OCI-LY7 (cell line): ENCODE measurements around the gene LITAFD. TPM values are rescaled to one million over a fixed set of nuclear protein-coding genes. Genes with fewer than 3 reads are reported as not detected.

Source experiments
- BruUV-seq: library from RNA; stranded (reverse); fragments of 400-500 nt; replicated peaks from 2 replicates; lab custom pipeline; 2021; lab: Mats Ljungman, UMichigan
- CTCF ChIA-PET: fragments of 300-600 bp; sonication (Branson Sonifier 250); formaldehyde crosslinking; loops from one replicate; lab custom pipeline; 2022; ENCODE audit warnings: antibody characterized with exemption; ENCODE audit not compliant: unreplicated experiment; lab: Charles Lee
- POLR2A ChIA-PET: fragments of 300-600 bp; sonication (Branson Sonifier 250); formaldehyde crosslinking; loops from one replicate; lab custom pipeline; 2022; ENCODE audit warnings: antibody characterized with exemption; lab: Charles Lee
- DNase-seq: peaks from one replicate; pipeline ENCODE4 v3.0.0-alpha.2; 2015; ENCODE audit warnings: low spot score
- H2AFZ ChIP-seq: fragments of 200-600 bp; sonication (generic), shearing (Covaris generic); 2 replicates; pipeline ENCODE4 v1.6.1; 2014; ENCODE audit warnings: mild to moderate bottlenecking, antibody characterized with exemption, low read length, moderate library complexity
- H3K27ac ChIP-seq: fragments of 200-600 bp; sonication (generic); 2 replicates; pipeline ENCODE4 v1.5.1; 2014; ENCODE audit warnings: mixed run types, low read depth, mild to moderate bottlenecking, moderate library complexity, low read length, inconsistent platforms; ENCODE audit not compliant: poor library complexity, severe bottlenecking
- H3K36me3 ChIP-seq: fragments of 200-600 bp; sonication (generic); 2 replicates; pipeline ENCODE4 v1.6.1; 2014; ENCODE audit warnings: mild to moderate bottlenecking, antibody characterized with exemption, low read length, moderate library complexity, mixed read lengths; ENCODE audit not compliant: insufficient read depth
- H3K4me1 ChIP-seq: fragments of 200-600 bp; sonication (generic); 2 replicates; pipeline ENCODE4 v1.5.1; 2014; ENCODE audit warnings: mild to moderate bottlenecking, low read length; ENCODE audit not compliant: insufficient read depth, poor library complexity, severe bottlenecking
- H3K4me2 ChIP-seq: fragments of 200-600 bp; sonication (generic); 2 replicates; pipeline ENCODE4 v1.6.1; 2014; ENCODE audit warnings: mild to moderate bottlenecking, low read length
- H3K4me3 ChIP-seq: fragments of 200-600 bp; sonication (generic); 2 replicates; pipeline ENCODE4 v1.5.1; 2014; ENCODE audit warnings: mild to moderate bottlenecking, low read depth, low read length; ENCODE audit not compliant: poor library complexity, severe bottlenecking
- H3K79me2 ChIP-seq: fragments of 200-600 bp; sonication (generic); 2 replicates; pipeline ENCODE4 v1.6.1; 2016; ENCODE audit warnings: low read depth, mild to moderate bottlenecking, low read length, moderate library complexity, mixed read lengths; ENCODE audit not compliant: insufficient read depth
- H3K9me2 ChIP-seq: fragments of 200-600 bp; sonication (generic); 2 replicates; pipeline ENCODE4 v1.6.1; 2016; ENCODE audit warnings: mild to moderate bottlenecking, low read length, mixed read lengths; ENCODE audit not compliant: insufficient read depth
- H3K9me3 ChIP-seq: fragments of 200-600 bp; sonication (generic); 2 replicates; pipeline ENCODE4 v1.6.1; 2014; ENCODE audit warnings: mild to moderate bottlenecking, mixed run types, low read length, mixed read lengths
- H4K20me1 ChIP-seq: fragments of 200-600 bp; sonication (generic); 2 replicates; pipeline ENCODE4 v1.6.1; 2014; ENCODE audit warnings: mild to moderate bottlenecking, antibody characterized with exemption, low read length, moderate library complexity, mixed read lengths; ENCODE audit not compliant: insufficient read depth
- EZH2phosphoT487 ChIP-seq: fragments of 200-600 bp; sonication (generic); IDR thresholded peaks from 2 replicates; pipeline ENCODE4 v1.6.1; 2018; ENCODE audit warnings: low read depth, borderline replicate concordance, mild to moderate bottlenecking, mixed run types, antibody characterized with exemption, low read length, moderate library complexity, mixed read lengths
- intact Hi-C: fragments of 100-400 bp; cut with micrococcal nuclease; formaldehyde crosslinking; loops from one replicate; pipeline ENCODE4 v1.10.0; 2022; ENCODE audit not compliant: unreplicated experiment
- total RNA-seq, 2 experiments: library from RNA; depleted of rRNA in 1 of 2; stranded (reverse); fragments of >200 nt in 1 of 2; shearing (Covaris generic) in 1 of 2; gene quantifications; 2 replicates each; pipeline ENCODE4 v1.2.3, GENCODE V29; 2014 to 2022
- TF ChIP-seq, protein P1 (sequence below): fragments of 200-600 bp; sonication (generic); conservative IDR thresholded peaks from 2 replicates; pipeline ENCODE4 v1.5.1; 2014; ENCODE audit warnings: mild to moderate bottlenecking, antibody characterized with exemption, low read length, moderate library complexity, mixed read lengths

LITAFD gene
- total RNA-seq, 2 experiments from 2014 or later = not detected

DNA sequence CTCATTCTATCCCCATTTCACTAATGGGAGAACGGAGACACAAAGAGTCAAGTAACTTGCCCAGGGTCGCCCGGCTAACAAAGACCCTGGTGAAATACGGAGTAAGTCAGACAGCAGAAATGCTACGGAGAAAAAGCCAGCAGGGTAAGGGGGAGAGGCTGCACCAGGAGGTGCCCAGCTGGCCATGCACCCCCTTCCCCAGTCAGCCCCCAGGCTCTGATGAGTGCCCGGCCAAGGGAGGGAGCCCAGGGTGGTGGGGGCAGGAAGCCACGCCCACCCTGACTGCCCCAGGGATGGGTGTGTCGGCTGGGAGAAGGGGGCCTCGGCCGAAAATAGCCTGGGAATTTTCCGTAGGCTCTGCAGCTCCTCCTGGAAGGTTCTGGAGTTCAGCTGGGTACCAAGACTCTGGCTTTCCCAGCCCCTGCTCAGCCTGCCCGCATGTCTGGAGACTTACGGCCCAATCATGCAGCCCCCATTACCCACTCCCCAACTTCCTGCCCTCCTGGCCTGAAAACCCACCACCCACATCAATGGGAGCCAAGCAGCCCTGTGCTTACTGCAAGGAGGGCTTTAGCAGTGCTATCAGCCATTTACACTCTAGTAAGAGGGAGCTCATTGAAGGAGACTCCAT is 17.6 kb upstream of the LITAFD start:
- H2AFZ ChIP-seq = no peak overlapping the region
- H3K36me3 ChIP-seq = peaks cover 62% of the 10 kb centered on the region
- BruUV-seq = no TSS peak
- ChIA-PET CTCF (no interaction called here), POLR2A (no interaction called here)
- no peak overlapping the region for H3K4me3 ChIP-seq
- H4K20me1 ChIP-seq = peaks cover 31% of the 10 kb centered on the region
- no peaks in the 10 kb centered on the region for H3K9me3 ChIP-seq
- no peak for DNase-seq
- peaks cover 85% of the 10 kb centered on the region for H3K79me2 ChIP-seq
- TF ChIP-seq, protein P1, sequence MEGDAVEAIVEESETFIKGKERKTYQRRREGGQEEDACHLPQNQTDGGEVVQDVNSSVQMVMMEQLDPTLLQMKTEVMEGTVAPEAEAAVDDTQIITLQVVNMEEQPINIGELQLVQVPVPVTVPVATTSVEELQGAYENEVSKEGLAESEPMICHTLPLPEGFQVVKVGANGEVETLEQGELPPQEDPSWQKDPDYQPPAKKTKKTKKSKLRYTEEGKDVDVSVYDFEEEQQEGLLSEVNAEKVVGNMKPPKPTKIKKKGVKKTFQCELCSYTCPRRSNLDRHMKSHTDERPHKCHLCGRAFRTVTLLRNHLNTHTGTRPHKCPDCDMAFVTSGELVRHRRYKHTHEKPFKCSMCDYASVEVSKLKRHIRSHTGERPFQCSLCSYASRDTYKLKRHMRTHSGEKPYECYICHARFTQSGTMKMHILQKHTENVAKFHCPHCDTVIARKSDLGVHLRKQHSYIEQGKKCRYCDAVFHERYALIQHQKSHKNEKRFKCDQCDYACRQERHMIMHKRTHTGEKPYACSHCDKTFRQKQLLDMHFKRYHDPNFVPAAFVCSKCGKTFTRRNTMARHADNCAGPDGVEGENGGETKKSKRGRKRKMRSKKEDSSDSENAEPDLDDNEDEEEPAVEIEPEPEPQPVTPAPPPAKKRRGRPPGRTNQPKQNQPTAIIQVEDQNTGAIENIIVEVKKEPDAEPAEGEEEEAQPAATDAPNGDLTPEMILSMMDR = no peak
- TF ChIP-seq EZH2phosphoT487 = no peak
- H3K4me2 ChIP-seq = no peak overlapping the region
- no peaks in the 10 kb centered on the region for H3K9me2 ChIP-seq
- H3K27ac ChIP-seq = no peak overlapping the region
- peaks cover 45% of the 10 kb centered on the region for H3K4me1 ChIP-seq
- intact Hi-C loops = loop anchor here (5.0 kb wide), 2 partner anchors 73 to 273 kb away; no protein-coding TSS in a partner anchor

DNA sequence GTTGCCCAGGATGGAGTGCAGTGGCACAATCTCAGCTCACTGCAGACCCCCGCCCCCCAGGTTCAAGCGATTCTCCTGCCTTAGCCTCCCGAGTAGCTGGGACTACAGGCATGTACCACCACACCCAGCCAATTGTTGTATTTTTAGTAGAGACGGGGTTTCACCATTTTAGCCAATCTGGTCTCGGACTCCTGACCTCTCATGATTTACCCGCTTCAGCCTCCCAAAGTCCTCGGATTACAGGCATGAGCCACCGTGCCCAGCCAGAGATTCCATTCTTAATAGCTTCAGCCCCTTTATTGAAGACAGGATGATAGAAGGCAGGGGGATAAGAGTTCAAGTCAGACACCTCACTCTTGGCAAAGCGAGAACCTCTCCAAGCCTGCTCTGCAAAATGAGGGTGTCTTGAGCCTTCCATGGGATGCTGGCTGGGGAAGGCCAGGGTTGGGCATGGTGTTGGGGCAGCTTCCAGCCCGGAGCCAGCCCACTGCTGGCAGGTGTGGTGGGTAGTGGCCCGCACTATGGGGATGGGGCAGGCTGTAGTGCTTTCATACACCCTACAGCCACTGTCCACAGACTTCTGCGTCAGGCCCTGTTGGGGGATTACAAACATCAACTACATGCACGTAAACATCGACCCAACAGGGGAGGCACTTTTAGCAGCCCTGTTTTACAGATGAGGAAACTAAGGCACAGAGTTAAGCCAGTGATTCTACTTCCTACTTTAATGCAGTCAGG is 16.8 kb upstream of the LITAFD start:
- Histone ChIP-seq H3K36me3 (peaks cover 55% of the 10 kb centered on the region), H3K4me1 (peaks cover 52% of the 10 kb centered on the region), H4K20me1 (peaks cover 27% of the 10 kb centered on the region), H3K27ac (no peak overlapping the region), H3K4me3 (no peak overlapping the region), H3K79me2 (peaks cover 78% of the 10 kb centered on the region), H3K9me3 (no peaks in the 10 kb centered on the region), H3K9me2 (no peaks in the 10 kb centered on the region), H3K4me2 (peak overlapping the region; percentile 80), H2AFZ (no peak overlapping the region)
- intact Hi-C loops = loop anchor here (5.0 kb wide), 2 partner anchors 72 to 272 kb away; no protein-coding TSS in a partner anchor
- CTCF ChIA-PET = interaction anchor here (0.6 kb wide), 1 partner anchor 9 kb away, joined by 5 read pairs; no protein-coding TSS in a partner anchor
- POLR2A ChIA-PET = no interaction called here
- BruUV-seq = TSS peak; percentile 34
- DNase-seq = no peak
- TF ChIP-seq, protein P1 = no peak
- TF ChIP-seq EZH2phosphoT487 = no peak
